ENCODE measurements around the gene PHYH. TPM values are rescaled to one million over a fixed set of nuclear protein-coding genes. Genes with fewer than 3 reads are reported as not detected.

The PHYH gene
- total RNA-seq, 1 donor from 2014 or later, result 163 TPM

- DNase-seq, result no peak
- TF ChIP-seq, protein P1, sequence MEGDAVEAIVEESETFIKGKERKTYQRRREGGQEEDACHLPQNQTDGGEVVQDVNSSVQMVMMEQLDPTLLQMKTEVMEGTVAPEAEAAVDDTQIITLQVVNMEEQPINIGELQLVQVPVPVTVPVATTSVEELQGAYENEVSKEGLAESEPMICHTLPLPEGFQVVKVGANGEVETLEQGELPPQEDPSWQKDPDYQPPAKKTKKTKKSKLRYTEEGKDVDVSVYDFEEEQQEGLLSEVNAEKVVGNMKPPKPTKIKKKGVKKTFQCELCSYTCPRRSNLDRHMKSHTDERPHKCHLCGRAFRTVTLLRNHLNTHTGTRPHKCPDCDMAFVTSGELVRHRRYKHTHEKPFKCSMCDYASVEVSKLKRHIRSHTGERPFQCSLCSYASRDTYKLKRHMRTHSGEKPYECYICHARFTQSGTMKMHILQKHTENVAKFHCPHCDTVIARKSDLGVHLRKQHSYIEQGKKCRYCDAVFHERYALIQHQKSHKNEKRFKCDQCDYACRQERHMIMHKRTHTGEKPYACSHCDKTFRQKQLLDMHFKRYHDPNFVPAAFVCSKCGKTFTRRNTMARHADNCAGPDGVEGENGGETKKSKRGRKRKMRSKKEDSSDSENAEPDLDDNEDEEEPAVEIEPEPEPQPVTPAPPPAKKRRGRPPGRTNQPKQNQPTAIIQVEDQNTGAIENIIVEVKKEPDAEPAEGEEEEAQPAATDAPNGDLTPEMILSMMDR (IDR thresholded peaks at IDR 0.05; ENCODE audit: borderline replicate concordance), result no peak
Measured at GRCh38 chr10:13233358-13233757, 66.5 kb downstream of the PHYH start.

GRCh38 chr10:13231808-13232207, 68.1 kb downstream of the PHYH start:
- H3K27ac ChIP-seq (replicated peaks), result no peak overlapping the region
- H3K9me3 ChIP-seq (replicated peaks), result no peaks in the 10 kb centered on the region
- no peak overlapping the region for H3K4me3 ChIP-seq
- H3K4me1 ChIP-seq, result no peaks in the 10 kb centered on the region
- H3K27me3 ChIP-seq (ENCODE audit: low read depth), result peaks cover 32% of the 10 kb centered on the region
- no peak for DNase-seq
- intact Hi-C loops (cut with micrococcal nuclease), result no loop called here
- no peaks in the 10 kb centered on the region for H3K36me3 ChIP-seq
- TF ChIP-seq, protein P1 (IDR thresholded peaks at IDR 0.05; ENCODE audit: borderline replicate concordance), result no peak

More at GRCh38 chr10:13233358-13233757, 66.5 kb downstream of the PHYH start:
- Histone ChIP-seq H3K4me3 (no peak overlapping the region), H3K36me3 (no peaks in the 10 kb centered on the region), H3K9me3 (replicated peaks) (no peaks in the 10 kb centered on the region), H3K27ac (replicated peaks) (no peak overlapping the region), H3K4me1 (no peaks in the 10 kb centered on the region), H3K27me3 (ENCODE audit: low read depth) (peaks cover 32% of the 10 kb centered on the region)
- intact Hi-C loops (cut with micrococcal nuclease), result no loop called here

DNA sequence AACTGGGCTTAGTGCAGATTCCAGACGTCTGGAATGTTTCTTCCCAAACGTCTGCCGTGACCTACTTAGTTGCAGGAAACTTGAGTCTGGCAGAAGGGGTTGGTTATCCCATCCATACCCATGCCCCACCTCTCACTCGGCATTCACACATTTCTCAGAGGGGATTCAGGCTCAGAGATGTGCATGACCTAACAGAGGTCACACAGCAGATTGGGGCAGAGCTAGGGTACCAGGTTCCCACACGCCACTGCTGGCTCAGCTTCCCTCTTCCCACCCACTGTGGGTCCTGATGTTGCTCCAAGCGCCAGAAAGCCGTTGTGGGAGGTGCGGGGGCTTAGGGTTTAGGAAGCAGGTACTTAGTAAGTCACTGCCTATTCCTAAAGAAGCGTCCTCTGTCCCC, 68.7 kb downstream of the PHYH start:
- intact Hi-C loops (cut with micrococcal nuclease), result no loop called here
- Histone ChIP-seq H3K36me3 (no peaks in the 10 kb centered on the region), H3K9me3 (replicated peaks) (no peaks in the 10 kb centered on the region), H3K4me3 (no peak overlapping the region), H3K27me3 (ENCODE audit: low read depth) (peaks cover 32% of the 10 kb centered on the region), H3K27ac (replicated peaks) (no peak overlapping the region), H3K4me1 (no peaks in the 10 kb centered on the region)
- TF ChIP-seq, protein P1 (IDR thresholded peaks at IDR 0.05; ENCODE audit: borderline replicate concordance), result no peak
- no peak for DNase-seq

Other genes starting within 250 kb of the PHYH start
- gene OPTN, start 199.9 kb downstream of the PHYH start, total RNA-seq, result 129 TPM
- 0.08 TPM for gene MCM10, start 138.5 kb downstream of the PHYH start, total RNA-seq
- gene UCMA, start 65.7 kb downstream of the PHYH start, total RNA-seq, result not detected
- 26.0 TPM for gene SEPHS1, start 48.2 kb upstream of the PHYH start, total RNA-seq
- 14.7 TPM for gene BEND7, start 228.9 kb upstream of the PHYH start, total RNA-seq